SK-N-SH (cell line): ENCODE results near the gene NUDT1. TPM values are rescaled to one million over a fixed set of nuclear protein-coding genes. Genes with fewer than 3 reads are reported as not detected.

Experiments used
- CTCF ChIA-PET: fragments of 300-600, 350-600 bp; formaldehyde crosslinking; extraction: SDS; loops from one replicate; lab custom pipeline; 2021; lab: Yijun Ruan, JAX
- POLR2A ChIA-PET: fragments of 350-600 bp; sonication (Branson Sonifier 250); formaldehyde crosslinking; extraction: SDS; loops from one replicate; lab custom pipeline; 2020; ENCODE audit warnings: antibody characterized with exemption, inconsistent platforms; lab: Yijun Ruan, JAX
- DNase-seq: peaks from one replicate; pipeline ENCODE4 v3.0.0; 2012
- H2AFZ ChIP-seq: fragments of 200-600 bp; sonication (generic); 2 replicates; pipeline ENCODE4 v1.8.1; 2016; ENCODE audit warnings: antibody characterized with exemption, mild to moderate bottlenecking, low read depth
- H3F3A ChIP-seq: fragments of 200-600 bp; sonication (generic); replicated peaks from 2 replicates; pipeline ENCODE3; 2016; ENCODE audit warnings: antibody characterized with exemption, mild to moderate bottlenecking; ENCODE audit not compliant: insufficient read depth
- H3K27ac ChIP-seq, 2 experiments: fragments of 200-500 bp in 1 of 2; fragments of 200-600 bp in 1 of 2; sonication (Bioruptor generic) in 1 of 2; sonication (generic), shearing (Covaris generic) in 1 of 2; 2 replicates each; pipeline versions ENCODE4 v1.5.1 to v1.6.1; 2014 to 2016; ENCODE audit warnings: low read depth in 2 of 2, inconsistent platforms in 1 of 2, low read length in 1 of 2, mild to moderate bottlenecking in 1 of 2, mixed read lengths in 1 of 2
- H3K27me3 ChIP-seq: fragments of 200-600 bp; sonication (generic), shearing (Covaris generic); 2 replicates; pipeline ENCODE4 v1.6.1; 2016; ENCODE audit warnings: mixed run types; ENCODE audit not compliant: insufficient read depth
- H3K36me3 ChIP-seq, 2 experiments: fragments of 200-500 bp in 1 of 2; fragments of 200-600 bp in 1 of 2; sonication (Bioruptor generic) in 1 of 2; sonication (generic) in 1 of 2; replicated peaks in 1 of 2; 2 replicates each; pipeline versions ENCODE3 to v1.5.1; 2014 to 2016; ENCODE audit warnings: low read length in 1 of 2, mild to moderate bottlenecking in 1 of 2; ENCODE audit not compliant: insufficient read depth in 2 of 2, control insufficient read depth in 1 of 2
- H3K4me1 ChIP-seq, 2 experiments: fragments of 200-500 bp in 1 of 2; fragments of 200-600 bp in 1 of 2; sonication (Bioruptor generic) in 1 of 2; sonication (generic), shearing (Covaris generic) in 1 of 2; 2 replicates each; pipeline versions ENCODE4 v1.5.1 to v1.6.1; 2014 to 2016; ENCODE audit warnings: low read depth in 1 of 2, low read length in 1 of 2, mixed run types in 1 of 2; ENCODE audit not compliant: insufficient read depth in 2 of 2, control insufficient read depth in 1 of 2
- H3K4me2 ChIP-seq: fragments of 200-600 bp; sonication (generic), shearing (Covaris generic); 2 replicates; pipeline ENCODE4 v1.6.1; 2017; ENCODE audit warnings: mixed run types
- H3K4me3 ChIP-seq, 2 experiments: fragments of 200-500 bp in 1 of 2; fragments of 200-600 bp in 1 of 2; sonication (Bioruptor generic) in 1 of 2; sonication (generic), shearing (Covaris generic) in 1 of 2; 2 replicates each; pipeline versions ENCODE4 v1.5.1 to v1.8.1; 2014 to 2016; ENCODE audit warnings: low read depth in 2 of 2, inconsistent platforms in 1 of 2, low read length in 1 of 2, mild to moderate bottlenecking in 1 of 2, mixed read lengths in 1 of 2, moderate library complexity in 1 of 2
- H3K79me2 ChIP-seq: fragments of 200-600 bp; sonication (generic); 2 replicates; pipeline ENCODE4 v1.8.1; 2017; ENCODE audit warnings: mild to moderate bottlenecking; ENCODE audit not compliant: insufficient read depth
- H3K9ac ChIP-seq: fragments of 200-600 bp; sonication (generic); 2 replicates; pipeline ENCODE4 v1.6.1; 2017; ENCODE audit warnings: mixed run types
- H3K9me2 ChIP-seq: fragments of 200-600 bp; sonication (generic); 2 replicates; pipeline ENCODE4 v1.6.1; 2017; ENCODE audit warnings: mixed run types
- H3K9me3 ChIP-seq: fragments of 200-600 bp; sonication (generic); 2 replicates; pipeline ENCODE4 v1.6.1; 2017; ENCODE audit warnings: mixed run types, mild to moderate bottlenecking, moderate library complexity
- H4K20me1 ChIP-seq: fragments of 200-600 bp; sonication (generic); 2 replicates; pipeline ENCODE4 v1.6.1; 2017; ENCODE audit warnings: mild to moderate bottlenecking, mixed run types; ENCODE audit not compliant: insufficient read depth
- EP300 ChIP-seq, 2 experiments: IDR thresholded peaks; 2 replicates each; pipeline versions ENCODE4 v1.4.0 to v1.6.1; 2012; ENCODE audit warnings: borderline replicate concordance in 1 of 2, low read depth in 1 of 2, low read length in 1 of 2
- NRF1 ChIP-seq: IDR thresholded peaks from 2 replicates; pipeline ENCODE4 v1.6.1; 2012; ENCODE audit warnings: low read depth, mild to moderate bottlenecking, low read length
- SMC3 ChIP-seq: IDR thresholded peaks from 2 replicates; pipeline ENCODE4 v1.6.1; 2012; ENCODE audit warnings: low read depth, low read length, improper control_type of control experiment
- YY1 ChIP-seq: IDR thresholded peaks from 2 replicates; pipeline ENCODE4 v1.4.0; 2012; ENCODE audit warnings: low read depth, mild to moderate bottlenecking
- WGBS: methylation state at CpG from one replicate; pipeline ENCODE4 v1.1.6; 2017; ENCODE audit warnings: low lambda C conversion rate; 5-methylcytosine and 5-hydroxymethylcytosine counted together
- polyA plus RNA-seq, 3 experiments: library from polyadenylated mRNA; depleted of rRNA; stranded (reverse); fragments of >200 nt; gene quantifications; 2 replicates each; pipeline ENCODE4 v1.2.3, GENCODE V29; 2012
- TF ChIP-seq, protein P1 (sequence below): IDR thresholded peaks from 2 replicates; pipeline ENCODE4 v1.6.1; 2012; ENCODE audit warnings: mild to moderate bottlenecking, low read depth, low read length, moderate library complexity

The NUDT1 gene
- polyA plus RNA-seq, 1 of the 3 experiments (the other 2 are of a cell fraction) = 98.1 TPM

DNA sequence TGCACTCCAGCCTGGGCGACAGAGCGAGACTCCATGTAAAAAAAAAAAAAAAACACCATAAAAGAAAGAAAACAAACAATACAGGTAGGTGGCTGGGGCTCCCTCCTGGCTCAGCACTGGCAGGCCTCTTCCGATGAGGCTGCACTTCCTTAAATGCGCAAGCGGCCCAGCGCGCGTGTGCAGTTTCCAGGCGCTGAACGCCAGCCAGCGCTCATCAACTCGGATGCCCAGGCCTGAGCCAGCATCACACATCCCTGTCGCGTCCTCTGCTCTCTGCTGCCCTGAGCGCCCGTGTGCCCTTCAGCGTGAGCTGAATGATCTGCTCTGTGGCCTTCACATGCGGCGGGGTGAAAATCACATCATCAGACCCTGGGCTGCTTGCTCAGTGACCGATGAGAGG lies 31.8 kb downstream of the NUDT1 start:
- Histone ChIP-seq H3K9me3 (no peaks in the 10 kb centered on the region), H3K4me1 (peaks cover 0 to 12% of the 10 kb centered on the region in 2 experiments; a peak in 1 of 4 replicates), H3F3A (no peaks in the 10 kb centered on the region), H3K79me2 (no peaks in the 10 kb centered on the region), H3K36me3 (peaks cover 0 to 6% of the 10 kb centered on the region in 2 experiments), H3K9me2 (no peaks in the 10 kb centered on the region), H3K27me3 (no peaks in the 10 kb centered on the region), H3K4me3 (no peak overlapping the region), H4K20me1 (no peaks in the 10 kb centered on the region), H3K27ac (no peak overlapping the region), H3K9ac (no peak overlapping the region), H2AFZ (no peak overlapping the region), H3K4me2 (no peak overlapping the region)
- no peak for DNase-seq
- WGBS = 97% methylated on average over 17 of the region's 20 CpGs
- ChIA-PET CTCF (interaction anchor here (1.1 to 2.9 kb wide), 3 partner anchors 8 to 177 kb away, joined by 3 to 9 read pairs (median 3); no protein-coding TSS in a partner anchor), POLR2A (no interaction called here)
- no peak for TF ChIP-seq NRF1

DNA sequence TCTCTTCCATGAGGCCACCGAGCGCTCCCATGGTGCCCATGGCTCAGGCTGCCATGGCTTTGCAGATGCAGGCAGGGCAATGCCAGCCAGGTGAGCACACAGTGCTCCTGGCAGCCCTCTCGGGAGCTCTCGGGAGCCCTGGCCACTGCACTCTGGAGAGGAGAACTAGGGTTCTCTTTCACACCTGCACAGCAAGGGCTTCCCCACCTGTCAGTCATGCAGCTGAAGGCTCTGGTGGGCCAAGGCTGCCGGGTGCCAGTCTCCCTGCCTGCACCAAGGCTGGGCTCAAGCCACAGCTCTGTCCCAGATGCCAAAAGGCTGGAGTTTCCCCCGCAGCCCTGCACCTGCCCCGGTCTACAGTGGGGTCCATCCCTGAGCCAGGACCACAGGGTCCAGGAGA lies 32.6 kb downstream of the NUDT1 start:
- H3K4me2 ChIP-seq = no peak overlapping the region
- no peak overlapping the region for H3K4me3 ChIP-seq
- no peaks in the 10 kb centered on the region for H3K9me2 ChIP-seq
- no peaks in the 10 kb centered on the region for H3K27me3 ChIP-seq
- no peaks in the 10 kb centered on the region for H3F3A ChIP-seq
- no peaks in the 10 kb centered on the region for H3K9me3 ChIP-seq
- DNase-seq = peak; percentile 27
- no peak overlapping the region for H2AFZ ChIP-seq
- no peaks in the 10 kb centered on the region for H3K79me2 ChIP-seq
- H4K20me1 ChIP-seq = no peaks in the 10 kb centered on the region
- no peak overlapping the region for H3K27ac ChIP-seq
- no peak for TF ChIP-seq YY1
- TF ChIP-seq SMC3 = no peak
- WGBS = 95% methylated on average over 4 of the region's 7 CpGs
- H3K9ac ChIP-seq = no peak overlapping the region
- POLR2A ChIA-PET = no interaction called here
- H3K4me1 ChIP-seq = peaks cover 0 to 9% of the 10 kb centered on the region in 2 experiments; a peak in 1 of 4 replicates
- CTCF ChIA-PET = interaction anchor here (1.1 to 2.9 kb wide), 3 partner anchors 9 to 176 kb away, joined by 3 to 9 read pairs (median 3); no protein-coding TSS in a partner anchor
- peaks cover 0 to 6% of the 10 kb centered on the region in 2 experiments for H3K36me3 ChIP-seq

DNA sequence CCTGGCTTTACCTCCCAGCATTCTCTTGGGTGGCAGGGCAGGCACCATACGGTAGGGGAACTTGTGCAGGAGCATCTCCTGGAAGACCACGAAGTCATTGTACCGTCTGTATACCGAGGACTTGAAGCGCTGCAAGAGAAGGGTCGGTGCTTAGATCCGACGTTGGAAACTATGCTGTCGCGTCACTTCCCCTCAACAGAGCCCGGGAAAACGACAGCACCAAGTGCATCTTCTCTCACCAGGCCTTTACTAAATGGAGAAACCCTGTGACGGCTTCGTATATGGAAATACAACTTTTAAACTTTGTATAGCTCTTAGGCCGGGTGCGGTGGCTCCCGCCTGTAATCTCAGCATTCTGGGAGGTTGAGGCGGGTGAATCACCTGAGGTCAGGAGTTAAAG lies 33.1 kb downstream of the NUDT1 start:
- 91% methylated on average over 18 of the region's 18 CpGs for WGBS
- Histone ChIP-seq H3K9me3 (no peaks in the 10 kb centered on the region), H3K79me2 (no peaks in the 10 kb centered on the region), H3F3A (no peaks in the 10 kb centered on the region), H3K9me2 (no peaks in the 10 kb centered on the region), H2AFZ (no peak overlapping the region), H3K36me3 (peaks cover 0 to 6% of the 10 kb centered on the region in 2 experiments), H4K20me1 (no peaks in the 10 kb centered on the region), H3K4me3 (no peak overlapping the region), H3K27me3 (no peaks in the 10 kb centered on the region), H3K9ac (no peak overlapping the region), H3K4me2 (no peak overlapping the region), H3K4me1 (peaks cover 0 to 5% of the 10 kb centered on the region in 2 experiments; a peak in 1 of 4 replicates), H3K27ac (no peak overlapping the region)
- DNase-seq = no peak
- TF ChIP-seq YY1 (no peak), EP300 (IDR thresholded peaks at IDR 0.05; ENCODE audit: borderline replicate concordance in 1 of 2, low read depth in 1 of 2, low read length in 1 of 2) (no peak), NRF1 (no peak), SMC3 (no peak)
- TF ChIP-seq, protein P1, sequence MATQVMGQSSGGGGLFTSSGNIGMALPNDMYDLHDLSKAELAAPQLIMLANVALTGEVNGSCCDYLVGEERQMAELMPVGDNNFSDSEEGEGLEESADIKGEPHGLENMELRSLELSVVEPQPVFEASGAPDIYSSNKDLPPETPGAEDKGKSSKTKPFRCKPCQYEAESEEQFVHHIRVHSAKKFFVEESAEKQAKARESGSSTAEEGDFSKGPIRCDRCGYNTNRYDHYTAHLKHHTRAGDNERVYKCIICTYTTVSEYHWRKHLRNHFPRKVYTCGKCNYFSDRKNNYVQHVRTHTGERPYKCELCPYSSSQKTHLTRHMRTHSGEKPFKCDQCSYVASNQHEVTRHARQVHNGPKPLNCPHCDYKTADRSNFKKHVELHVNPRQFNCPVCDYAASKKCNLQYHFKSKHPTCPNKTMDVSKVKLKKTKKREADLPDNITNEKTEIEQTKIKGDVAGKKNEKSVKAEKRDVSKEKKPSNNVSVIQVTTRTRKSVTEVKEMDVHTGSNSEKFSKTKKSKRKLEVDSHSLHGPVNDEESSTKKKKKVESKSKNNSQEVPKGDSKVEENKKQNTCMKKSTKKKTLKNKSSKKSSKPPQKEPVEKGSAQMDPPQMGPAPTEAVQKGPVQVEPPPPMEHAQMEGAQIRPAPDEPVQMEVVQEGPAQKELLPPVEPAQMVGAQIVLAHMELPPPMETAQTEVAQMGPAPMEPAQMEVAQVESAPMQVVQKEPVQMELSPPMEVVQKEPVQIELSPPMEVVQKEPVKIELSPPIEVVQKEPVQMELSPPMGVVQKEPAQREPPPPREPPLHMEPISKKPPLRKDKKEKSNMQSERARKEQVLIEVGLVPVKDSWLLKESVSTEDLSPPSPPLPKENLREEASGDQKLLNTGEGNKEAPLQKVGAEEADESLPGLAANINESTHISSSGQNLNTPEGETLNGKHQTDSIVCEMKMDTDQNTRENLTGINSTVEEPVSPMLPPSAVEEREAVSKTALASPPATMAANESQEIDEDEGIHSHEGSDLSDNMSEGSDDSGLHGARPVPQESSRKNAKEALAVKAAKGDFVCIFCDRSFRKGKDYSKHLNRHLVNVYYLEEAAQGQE = no peak
- POLR2A ChIA-PET = no interaction called here
- CTCF ChIA-PET = interaction anchor here (1.1 to 2.9 kb wide), 3 partner anchors 9 to 176 kb away, joined by 3 to 9 read pairs (median 3); no protein-coding TSS in a partner anchor
